Right renal pelvis (tissue), 4 donors: ENCODE results near the gene SLCO2A1. TPM values are rescaled to one million over a fixed set of nuclear protein-coding genes. Genes with fewer than 3 reads are reported as not detected.
"Not testable (repeated sequence)": the region's sequence is repeated elsewhere in the genome, so short reads cannot be mapped to it uniquely, and the experiment has no call there.

Experiments used
- DNase-seq, 4 donors: peaks; one replicate each; pipeline ENCODE4 v3.0.0-alpha.2; 2013; ENCODE audit warnings: low read depth in 4 of 4, low spot score in 3 of 4, missing footprints in 1 of 4
- polyA plus RNA-seq, 4 donors: library from polyadenylated mRNA; unstranded; fragments of 120-200 nt; gene quantifications; one replicate each; pipeline ENCODE4 v1.2.1, GENCODE V29; 2013; ENCODE audit not compliant: insufficient read length in 4 of 4

Gene SLCO2A1
- polyA plus RNA-seq, result 10 to 100 TPM; 17.5 to 22.0 (median 20.3) TPM

- peak; percentile 28 to 52 (median 43) for DNase-seq
Measured at GRCh38 chr3:134029734-134030378, at the start of gene SLCO2A1. Gene SLCO2A1, minus strand, starts transcription at chr3:134029925. Its CDS starts 123 bp downstream, at chr3:134029802.

- no peak for DNase-seq
Measured at GRCh38 chr3:134079111-134079547, 49.4 kb upstream of the SLCO2A1 start.

GRCh38 chr3:134078169-134078831 lies 48.6 kb upstream of the SLCO2A1 start:
- no peak for DNase-seq

- no peak for DNase-seq
Measured at GRCh38 chr3:134077649-134078161, 48.0 kb upstream of the SLCO2A1 start.

- DNase-seq, result no peak
Measured at GRCh38 chr3:134076851-134077250, 47.1 kb upstream of the SLCO2A1 start.

GRCh38 chr3:134075846-134076245 lies 46.1 kb upstream of the SLCO2A1 start:
- DNase-seq, result no peak

- DNase-seq, result no peak
Measured at GRCh38 chr3:134075568-134075825, 45.8 kb upstream of the SLCO2A1 start.

GRCh38 chr3:134074790-134075567 lies 45.3 kb upstream of the SLCO2A1 start:
- no peak for DNase-seq

- DNase-seq, result no peak
Measured at GRCh38 chr3:134074001-134074789, 44.5 kb upstream of the SLCO2A1 start.

- DNase-seq, result no peak
Measured at GRCh38 chr3:134073583-134073945, 43.8 kb upstream of the SLCO2A1 start.

GRCh38 chr3:134072881-134073582 lies 43.3 kb upstream of the SLCO2A1 start:
- DNase-seq, result no peak

GRCh38 chr3:134070281-134070680 lies 40.6 kb upstream of the SLCO2A1 start:
- DNase-seq, result not testable (repeated sequence)

- DNase-seq, result no peak
Measured at GRCh38 chr3:134068429-134068828, 38.7 kb upstream of the SLCO2A1 start.

- no peak for DNase-seq
Measured at GRCh38 chr3:134067531-134068161, 37.9 kb upstream of the SLCO2A1 start.

- no peak for DNase-seq
Measured at GRCh38 chr3:134066651-134067530, 37.2 kb upstream of the SLCO2A1 start.

GRCh38 chr3:134066158-134066541 lies 36.4 kb upstream of the SLCO2A1 start:
- no peak for DNase-seq

GRCh38 chr3:134065252-134066157 lies 35.8 kb upstream of the SLCO2A1 start:
- no peak for DNase-seq

GRCh38 chr3:134064081-134064480 lies 34.4 kb upstream of the SLCO2A1 start:
- DNase-seq, result no peak
